K562 (cell line): ENCODE measurements around the gene SH3BP4. TPM values are rescaled to one million over a fixed set of nuclear protein-coding genes. Genes with fewer than 3 reads are reported as not detected.

Source experiments
- ATAC-seq: fragments of 200-7000 bp; cut with Tn5 transposase; 3 replicates; pipeline ENCODE4 v1.9.1; 2020; ENCODE audit warnings: moderate library complexity
- BruUV-seq: library from RNA; stranded (reverse); fragments of 400-500 nt; replicated peaks from 2 replicates; lab custom pipeline; 2021; lab: Mats Ljungman, UMichigan
- CTCF ChIA-PET: fragments of 300-600 bp; formaldehyde crosslinking; extraction: SDS; loops from one replicate; lab custom pipeline; 2021; ENCODE audit warnings: low intra/inter-chr PET ratio; lab: Yijun Ruan, JAX
- POLR2A ChIA-PET: fragments of 300-600, 350-650 bp; sonication (Branson Sonifier 250); formaldehyde crosslinking; extraction: SDS; loops from one replicate; lab custom pipeline; 2021; ENCODE audit warnings: antibody characterized with exemption, inconsistent platforms; lab: Yijun Ruan, JAX
- DNase-seq, 4 experiments: peaks; one replicate each; pipeline versions ENCODE4 v3.0.0 to v3.0.0-alpha.2; 2011 to 2018; ENCODE audit warnings: low spot score in 3 of 4, mixed read lengths in 3 of 4; ENCODE audit errors: extremely low read depth in 1 of 4
- FAIRE-seq: peaks from 2 replicates; lab custom pipeline; 2011; peaks lifted over from hg19 to GRCh38; lab: Jason Lieb, UNC
- H2AFZ ChIP-seq: 2 replicates; pipeline ENCODE4 v1.6.0; 2011; ENCODE audit warnings: low read depth, low read length, control low read depth, inconsistent platforms
- H3K27ac ChIP-seq: fragments of 200-600 bp; 3 replicates; pipeline ENCODE4 v1.8.0; 2011; ENCODE audit warnings: low read depth, mild to moderate bottlenecking, control low read depth, inconsistent platforms, low read length, moderate library complexity, mixed read lengths; ENCODE audit errors: extremely low read depth
- H3K27me3 ChIP-seq, 2 experiments: fragments of 300-600 bp in 1 of 2; 2 replicates in 1 of 2; 3 replicates in 1 of 2; pipeline versions ENCODE4 v1.6.0 to v1.8.0; 2011; ENCODE audit warnings: inconsistent platforms in 2 of 2, low read length in 2 of 2, mild to moderate bottlenecking in 1 of 2, mixed read lengths in 1 of 2, moderate library complexity in 1 of 2; ENCODE audit not compliant: control insufficient read depth in 2 of 2, insufficient read depth in 2 of 2
- H3K36me3 ChIP-seq: fragments of 300-600 bp; 3 replicates; pipeline ENCODE4 v1.8.0; 2011; ENCODE audit warnings: mild to moderate bottlenecking, low read length, inconsistent platforms; ENCODE audit not compliant: control insufficient read depth, insufficient read depth
- H3K4me1 ChIP-seq, 2 experiments: fragments of 200-600 bp in 1 of 2; replicated peaks in 1 of 2; 2 replicates in 1 of 2; 3 replicates in 1 of 2; pipeline versions ENCODE4 v1.5.1 to v1.8.0; 2011; ENCODE audit warnings: inconsistent platforms in 2 of 2, low read length in 2 of 2, mild to moderate bottlenecking in 1 of 2, mixed read lengths in 1 of 2, moderate library complexity in 1 of 2; ENCODE audit not compliant: control insufficient read depth in 2 of 2, insufficient read depth in 2 of 2
- H3K4me2 ChIP-seq: 2 replicates; pipeline ENCODE4 v1.6.1; 2011; ENCODE audit warnings: low read length, control low read depth, inconsistent platforms, mixed read lengths; ENCODE audit not compliant: insufficient read depth
- H3K4me3 ChIP-seq: fragments of 200-600 bp; sonication (generic), shearing (Covaris generic); 2 replicates; pipeline ENCODE4 v1.5.1; 2016; ENCODE audit warnings: control low read depth, inconsistent platforms
- H3K79me2 ChIP-seq: fragments of 200-600 bp; 3 replicates; pipeline ENCODE4 v1.8.0; 2011; ENCODE audit warnings: low read length, inconsistent platforms; ENCODE audit not compliant: control insufficient read depth, insufficient read depth
- H3K9ac ChIP-seq, 2 experiments: 2 replicates each; pipeline versions ENCODE4 v1.6.0 to v1.6.1; 2011; ENCODE audit warnings: low read depth in 2 of 2, low read length in 2 of 2, control low read depth in 1 of 2, inconsistent platforms in 1 of 2, mild to moderate bottlenecking in 1 of 2, mixed read lengths in 1 of 2; ENCODE audit not compliant: insufficient read depth in 1 of 2
- H3K9me1 ChIP-seq: one replicate; pipeline ENCODE4 v1.6.0; 2011; ENCODE audit warnings: inconsistent platforms, mild to moderate bottlenecking, low read length, moderate library complexity; ENCODE audit not compliant: control insufficient read depth, insufficient read depth
- H3K9me3 ChIP-seq: replicated peaks from 2 replicates; pipeline ENCODE4 v1.5.1; 2011; ENCODE audit warnings: low read depth, low read length, inconsistent platforms; ENCODE audit not compliant: control insufficient read depth, insufficient read depth
- H4K20me1 ChIP-seq: replicated peaks from 2 replicates; pipeline ENCODE4 v1.6.1; 2011; ENCODE audit warnings: low read length, inconsistent platforms, mixed read lengths; ENCODE audit not compliant: control insufficient read depth, insufficient read depth
- NFRKB ChIP-seq: fragments of 450-650 bp; IDR thresholded peaks from 2 replicates; pipeline ENCODE4 v1.6.1; 2016; ENCODE audit warnings: low read depth
- PHF20 ChIP-seq: fragments of 450-650 bp; IDR thresholded peaks from 2 replicates; pipeline ENCODE4 v1.6.1; 2018; ENCODE audit not compliant: partially characterized antibody
- RBM15 ChIP-seq: fragments of 200-400 bp; formaldehyde crosslinking; IDR thresholded peaks from 2 replicates; pipeline ENCODE4 v1.6.1; 2018; ENCODE audit warnings: mild to moderate bottlenecking, low read length, moderate library complexity; ENCODE audit not compliant: insufficient read depth
- YBX1 ChIP-seq: fragments of 450-650 bp; IDR thresholded peaks from 2 replicates; pipeline ENCODE4 v1.7.1; 2016; ENCODE audit warnings: mild to moderate bottlenecking
- ZNF316 ChIP-seq: fragments of 450-650 bp; IDR thresholded peaks from 2 replicates; pipeline ENCODE4 v1.6.1; 2016
- ZNF444 ChIP-seq: fragments of 250-450 bp; sonication (Bioruptor Pico); IDR thresholded peaks from 2 replicates; pipeline ENCODE4 v1.4.0; 2020; ENCODE audit warnings: mild to moderate bottlenecking, moderate library complexity
- ZNF75A ChIP-seq: fragments of 450-650 bp; formaldehyde crosslinking; IDR thresholded peaks from 2 replicates; pipeline ENCODE4 v1.4.0; 2020; ENCODE audit warnings: mild to moderate bottlenecking
- WGBS: fragments of 100-300 bp; shearing (Covaris generic); methylation state at CpG from one replicate; pipeline ENCODE4 v1.1.6; 2016; ENCODE audit warnings: low coverage, mixed read lengths; ENCODE audit not compliant: insufficient coverage; ENCODE audit errors: missing lambda C conversion rate; 5-methylcytosine and 5-hydroxymethylcytosine counted together
- in situ Hi-C: fragments of 300-500 bp; cut with MboI; formaldehyde crosslinking; loops from 4 replicates; pipeline ENCODE4 v1.15.0; 2018; ENCODE audit warnings: inconsistent platforms, mixed read lengths
- intact Hi-C: fragments of 100-400 bp; cut with micrococcal nuclease; formaldehyde crosslinking; loops from 2 replicates; pipeline ENCODE4 v1.14.2; 2022
- polyA plus RNA-seq, 8 experiments: library from polyadenylated mRNA; depleted of rRNA in 4 of 8; stranded (reverse) in 5 of 8; unstranded in 3 of 8; fragments of >200 nt; fragmentation: Nextera tagmentation in 2 of 8; fragmentation: Illumina TruSeq in 1 of 8; extraction: Ambion mirVana in 2 of 8; extraction: Trizol in 1 of 8; gene quantifications; 2 replicates each; pipeline versions ENCODE4 v1.2.1 to v1.2.3, GENCODE V29; 2011 to 2014; ENCODE audit warnings: inconsistent platforms in 1 of 8, missing spikeins in 1 of 8
- total RNA-seq, 7 experiments: library from RNA; depleted of rRNA in 6 of 7; stranded (reverse); fragments of >200 nt in 6 of 7; fragmentation: Illumina TruSeq in 2 of 7; extraction: Trizol in 2 of 7; gene quantifications; 2 replicates each; pipeline versions ENCODE4 v1.2.1 to v1.2.3, GENCODE V29; 2011 to 2021; ENCODE audit warnings: low replicate concordance in 1 of 7

SH3BP4 gene
- total and polyA plus RNA-seq, 9 of the 15 experiments (the other 6 are each of a cell fraction or from before 2014, with no cell fraction given): 0.03 to 0.28 (median 0.27) TPM; not detected in 6

DNA sequence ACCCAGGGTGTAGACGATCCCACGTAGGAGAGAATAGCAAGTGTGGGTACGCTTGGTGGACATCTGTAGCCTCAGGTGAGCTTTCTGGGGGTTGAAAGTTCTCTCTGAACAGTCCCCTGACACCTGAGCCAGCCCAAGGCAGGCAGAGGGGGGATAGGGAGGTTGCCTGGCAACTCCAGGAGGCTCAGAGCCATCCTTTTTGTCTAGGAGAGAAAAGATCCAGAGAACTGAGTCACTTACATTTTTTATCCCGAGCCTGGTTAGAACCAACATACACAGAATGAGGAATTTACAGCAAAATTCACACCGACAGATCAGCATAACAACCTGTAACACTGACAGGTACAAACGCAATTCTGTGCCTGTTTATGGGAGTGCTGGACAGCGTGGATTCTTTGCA lies 113.2 kb downstream of the SH3BP4 start:
- Histone ChIP-seq H2AFZ (no peak overlapping the region), H3K4me3 (no peak overlapping the region), H3K79me2 (no peaks in the 10 kb centered on the region), H3K4me2 (no peak overlapping the region), H3K9me3 (no peaks in the 10 kb centered on the region), H3K4me1 (no peaks in the 10 kb centered on the region), H4K20me1 (no peaks in the 10 kb centered on the region), H3K27ac (no peak overlapping the region), H3K9ac (no peak overlapping the region), H3K36me3 (no peaks in the 10 kb centered on the region), H3K27me3 (peaks cover 0 to 23% of the 10 kb centered on the region in 2 experiments; a peak in 2 of 5 replicates), H3K9me1 (no peaks in the 10 kb centered on the region)
- intact Hi-C loops: no loop called here
- POLR2A ChIA-PET: no interaction called here
- no TSS peak for BruUV-seq
- FAIRE-seq (no peak), ATAC-seq (no peak), DNase-seq (no peak)
- in situ Hi-C loops: no loop called here
- WGBS: 2% methylated on average over 5 of the region's 7 CpGs
- CTCF ChIA-PET: no interaction called here
- no peak for TF ChIP-seq ZNF316
- no peak for TF ChIP-seq ZNF75A (CRISPR knock-in tag)
- TF ChIP-seq RBM15: no peak
- no peak for TF ChIP-seq PHF20
- no peak for TF ChIP-seq ZNF444
- TF ChIP-seq YBX1: no peak
- TF ChIP-seq, all 486 proteins: peak for 0

DNA sequence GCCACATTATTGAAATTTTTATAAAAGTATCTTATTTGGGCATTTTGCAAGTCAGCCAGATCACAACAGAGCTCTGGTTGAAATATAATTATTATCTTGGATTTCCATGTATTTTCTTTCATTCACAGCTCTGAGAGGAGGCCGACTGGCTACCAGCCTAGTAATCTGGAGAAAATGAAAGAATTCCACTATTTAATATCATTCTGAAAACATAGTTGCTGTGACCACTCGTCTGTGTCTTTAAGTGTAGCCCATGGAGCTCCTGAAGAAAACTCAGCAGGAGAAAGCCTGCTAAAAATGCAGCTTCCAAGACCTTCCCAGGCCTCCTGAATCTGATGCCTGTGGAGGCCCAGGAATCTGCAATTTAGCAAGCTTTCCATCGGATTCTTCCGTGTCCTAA lies 114.7 kb downstream of the SH3BP4 start:
- FAIRE-seq (no peak), DNase-seq (no peak), ATAC-seq (no peak)
- peaks cover 0 to 15% of the 10 kb centered on the region in 2 experiments; a peak in 2 of 5 replicates for H3K27me3 ChIP-seq
- BruUV-seq: no TSS peak
- ChIA-PET POLR2A (interaction anchor here (0.7 kb wide), 1 partner anchor 136 kb away, joined by 3 read pairs; no protein-coding TSS in a partner anchor), CTCF (no interaction called here)
- H3K4me2 ChIP-seq: no peak overlapping the region
- no peak overlapping the region for H3K4me3 ChIP-seq
- H4K20me1 ChIP-seq: no peaks in the 10 kb centered on the region
- no peak overlapping the region for H2AFZ ChIP-seq
- no peaks in the 10 kb centered on the region for H3K9me1 ChIP-seq
- H3K27ac ChIP-seq: no peak overlapping the region
- 0% methylated on average over 4 of the region's 4 CpGs for WGBS
- H3K9me3 ChIP-seq: no peaks in the 10 kb centered on the region
- in situ Hi-C loops (no loop called here), intact Hi-C loops (no loop called here)
- H3K36me3 ChIP-seq: no peaks in the 10 kb centered on the region
- no peaks in the 10 kb centered on the region for H3K4me1 ChIP-seq
- H3K79me2 ChIP-seq: no peaks in the 10 kb centered on the region
- no peak overlapping the region for H3K9ac ChIP-seq
- TF ChIP-seq RBM15: no peak
- no peak for TF ChIP-seq NFRKB
